GM18502 (cell line): Measurements from ENCODE around the gene ASMT.
A peak's percentile ranks its signal among the peaks of the same experiment; 100 is the strongest.
"Not testable (repeated sequence)": the region's sequence is repeated elsewhere in the genome, so short reads cannot be mapped to it uniquely, and the experiment has no call there.

Experiments used
- ATAC-seq: cut with Tn5 transposase; IDR thresholded peaks from one replicate; pipeline ENCODE4 v1.9.1; 2021; ENCODE audit warnings: mild to moderate bottlenecking; ENCODE audit not compliant: unreplicated experiment, poor library complexity

Gene ASMT

GRCh38 chrX:1646009-1646408, 31.1 kb downstream of the ASMT start:
- no peak for ATAC-seq

GRCh38 chrX:1649621-1650020, 34.8 kb downstream of the ASMT start:
- ATAC-seq, result no peak

- peak; percentile 53 for ATAC-seq
Observed at GRCh38 chrX:1652011-1652811, 37.4 kb downstream of the ASMT start.

- no peak for ATAC-seq
Observed at GRCh38 chrX:1656379-1656778, 41.5 kb downstream of the ASMT start.

- peak; percentile 48 for ATAC-seq
Observed at GRCh38 chrX:1657367-1658070, 42.7 kb downstream of the ASMT start.

GRCh38 chrX:1658071-1658491, 43.2 kb downstream of the ASMT start:
- no peak for ATAC-seq

- no peak for ATAC-seq
Observed at GRCh38 chrX:1659664-1660461, 45.0 kb downstream of the ASMT start.

- peak; percentile 89 for ATAC-seq
Observed at GRCh38 chrX:1661048-1661921, 46.4 kb downstream of the ASMT start.

- ATAC-seq, result no peak
Observed at GRCh38 chrX:1661922-1662221, 47.0 kb downstream of the ASMT start.

GRCh38 chrX:1667566-1667965, 52.7 kb downstream of the ASMT start:
- no peak for ATAC-seq

GRCh38 chrX:1673337-1673736, 58.5 kb downstream of the ASMT start:
- ATAC-seq, result no peak

GRCh38 chrX:1676866-1677265, 62.0 kb downstream of the ASMT start:
- ATAC-seq, result no peak

- ATAC-seq, result peak; percentile 66
Observed at GRCh38 chrX:1679238-1679637, 64.4 kb downstream of the ASMT start.

- no peak for ATAC-seq
Observed at GRCh38 chrX:1681439-1681838, 66.6 kb downstream of the ASMT start.

- ATAC-seq, result not testable (repeated sequence)
Observed at GRCh38 chrX:1681856-1682255, 67.0 kb downstream of the ASMT start.

- not testable (repeated sequence) for ATAC-seq
Observed at GRCh38 chrX:1682501-1682900, 67.6 kb downstream of the ASMT start.

GRCh38 chrX:1684883-1685282, 70.0 kb downstream of the ASMT start:
- not testable (repeated sequence) for ATAC-seq

GRCh38 chrX:1685444-1685880, 70.6 kb downstream of the ASMT start:
- not testable (repeated sequence) for ATAC-seq

GRCh38 chrX:1686642-1687041, 71.8 kb downstream of the ASMT start:
- no peak for ATAC-seq
